GM10266 (cell line): ENCODE data around the gene SKI.

Experiments
- DNase-seq: peaks from one replicate; pipeline ENCODE4 v3.0.0; 2012; ENCODE audit errors: extremely low spot score
- TF ChIP-seq, protein P1 (sequence below): IDR thresholded peaks from 2 replicates; pipeline ENCODE4 v1.5.1; 2012; ENCODE audit warnings: mild to moderate bottlenecking, low read depth; ENCODE audit not compliant: control insufficient read depth, insufficient read depth; ENCODE audit errors: missing control alignments

The SKI gene

DNA sequence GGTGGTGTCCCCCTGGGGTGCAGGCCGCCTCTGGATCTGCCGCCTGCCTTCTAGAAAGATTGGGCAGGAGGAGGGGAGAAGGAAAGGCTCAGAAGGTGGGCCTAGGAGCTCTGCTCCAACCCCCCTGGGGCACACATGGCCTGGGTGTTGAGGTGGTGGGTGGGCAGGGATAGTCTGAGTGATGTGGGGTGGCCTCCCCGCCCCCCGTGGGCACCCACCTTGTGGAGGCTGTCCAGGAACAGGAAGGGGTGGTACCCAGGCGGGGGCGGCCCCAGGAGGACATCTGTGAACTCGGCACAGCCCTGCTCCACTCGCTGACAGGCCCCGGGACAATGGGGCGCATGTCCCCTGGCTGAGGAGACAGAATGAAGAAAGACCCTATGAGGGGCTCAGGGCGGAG is 108.4 kb downstream of the SKI start:
- TF ChIP-seq, protein P1, sequence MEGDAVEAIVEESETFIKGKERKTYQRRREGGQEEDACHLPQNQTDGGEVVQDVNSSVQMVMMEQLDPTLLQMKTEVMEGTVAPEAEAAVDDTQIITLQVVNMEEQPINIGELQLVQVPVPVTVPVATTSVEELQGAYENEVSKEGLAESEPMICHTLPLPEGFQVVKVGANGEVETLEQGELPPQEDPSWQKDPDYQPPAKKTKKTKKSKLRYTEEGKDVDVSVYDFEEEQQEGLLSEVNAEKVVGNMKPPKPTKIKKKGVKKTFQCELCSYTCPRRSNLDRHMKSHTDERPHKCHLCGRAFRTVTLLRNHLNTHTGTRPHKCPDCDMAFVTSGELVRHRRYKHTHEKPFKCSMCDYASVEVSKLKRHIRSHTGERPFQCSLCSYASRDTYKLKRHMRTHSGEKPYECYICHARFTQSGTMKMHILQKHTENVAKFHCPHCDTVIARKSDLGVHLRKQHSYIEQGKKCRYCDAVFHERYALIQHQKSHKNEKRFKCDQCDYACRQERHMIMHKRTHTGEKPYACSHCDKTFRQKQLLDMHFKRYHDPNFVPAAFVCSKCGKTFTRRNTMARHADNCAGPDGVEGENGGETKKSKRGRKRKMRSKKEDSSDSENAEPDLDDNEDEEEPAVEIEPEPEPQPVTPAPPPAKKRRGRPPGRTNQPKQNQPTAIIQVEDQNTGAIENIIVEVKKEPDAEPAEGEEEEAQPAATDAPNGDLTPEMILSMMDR: no peak
- DNase-seq: no peak

DNA sequence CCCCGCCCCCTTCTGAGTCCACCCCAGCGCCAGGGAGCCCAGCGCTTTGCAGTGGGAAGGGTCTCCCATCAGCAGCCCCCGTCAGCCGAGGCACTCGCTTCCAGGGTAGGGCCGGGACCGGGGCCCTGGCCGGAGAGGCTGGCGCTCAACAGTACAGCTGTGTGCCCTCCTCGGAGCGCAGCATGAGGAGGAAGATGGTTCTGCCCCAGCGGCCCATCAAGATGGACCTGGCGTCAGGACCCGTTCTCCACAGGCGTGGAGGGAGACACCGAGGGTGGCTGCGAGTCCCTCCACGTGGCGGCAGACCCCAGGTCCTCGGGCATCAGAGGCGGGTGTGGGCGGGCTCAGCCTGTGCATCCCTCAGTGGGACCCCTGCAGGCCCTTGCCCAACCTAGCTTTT is 109.0 kb downstream of the SKI start:
- no peak for DNase-seq
- TF ChIP-seq, protein P1: no peak

DNA sequence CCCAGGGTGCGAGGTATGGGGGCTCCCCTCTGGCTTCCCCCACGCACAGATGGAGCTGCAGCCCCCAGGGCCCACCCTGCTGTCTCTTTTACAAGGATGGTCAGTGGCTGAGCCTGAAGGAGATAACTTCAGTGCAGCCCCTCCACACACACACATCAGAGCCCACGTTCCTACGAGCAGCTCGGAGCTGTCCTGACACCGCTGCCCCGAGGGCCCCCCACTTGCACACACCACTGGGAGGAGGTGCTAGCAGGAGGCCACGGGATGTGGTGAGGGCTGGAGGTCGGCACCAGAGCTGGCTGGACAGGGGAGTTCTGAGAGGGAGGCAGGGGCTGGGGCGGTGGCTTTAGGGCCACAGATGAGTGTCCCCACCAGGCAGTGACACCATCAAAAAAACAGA is 109.4 kb downstream of the SKI start:
- TF ChIP-seq, protein P1: no peak
- no peak for DNase-seq

DNA sequence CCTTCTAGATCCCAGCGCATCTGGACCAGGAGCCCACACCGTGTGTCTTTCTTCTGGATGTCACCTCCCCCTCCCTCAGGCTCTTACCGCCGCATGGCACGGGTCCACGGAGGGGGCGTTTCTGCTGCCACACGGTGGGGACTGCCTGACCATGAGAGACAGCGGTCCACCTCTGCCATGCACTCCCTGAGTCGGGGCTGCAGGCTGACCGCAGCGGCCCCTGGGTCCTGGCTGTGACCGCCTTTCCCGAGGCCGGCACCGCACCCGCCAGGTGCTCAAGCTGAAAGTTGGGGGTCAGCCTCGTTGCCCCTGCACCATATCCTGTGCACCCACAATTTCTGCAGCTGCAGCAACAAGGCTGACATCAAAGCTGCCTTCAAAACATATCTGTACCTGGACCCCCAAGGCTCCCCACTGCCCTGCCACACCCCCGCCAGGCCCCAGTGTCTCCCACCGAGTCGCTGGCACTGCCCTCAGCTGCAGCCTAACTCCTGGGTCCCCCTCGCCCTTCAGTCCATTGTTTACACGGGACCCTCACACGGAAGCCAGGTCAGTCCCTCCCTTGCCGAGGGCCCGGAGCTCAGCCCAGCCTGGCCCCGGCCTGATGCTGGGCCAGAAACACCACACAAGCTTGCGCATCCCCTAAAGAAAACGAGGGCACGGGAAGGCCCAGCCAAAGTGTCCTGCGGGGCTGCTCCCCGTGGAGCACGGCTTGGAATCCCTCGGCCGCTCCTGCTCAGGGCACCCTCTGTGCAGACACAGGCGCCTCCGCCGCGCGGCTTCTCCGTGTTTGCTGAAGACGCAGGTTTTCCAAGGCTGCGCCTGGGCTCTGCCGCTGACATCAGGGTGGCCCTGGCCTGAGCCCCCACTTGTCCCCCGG is 111.3 kb downstream of the SKI start:
- no peak for DNase-seq
- TF ChIP-seq, protein P1: no peak

DNA sequence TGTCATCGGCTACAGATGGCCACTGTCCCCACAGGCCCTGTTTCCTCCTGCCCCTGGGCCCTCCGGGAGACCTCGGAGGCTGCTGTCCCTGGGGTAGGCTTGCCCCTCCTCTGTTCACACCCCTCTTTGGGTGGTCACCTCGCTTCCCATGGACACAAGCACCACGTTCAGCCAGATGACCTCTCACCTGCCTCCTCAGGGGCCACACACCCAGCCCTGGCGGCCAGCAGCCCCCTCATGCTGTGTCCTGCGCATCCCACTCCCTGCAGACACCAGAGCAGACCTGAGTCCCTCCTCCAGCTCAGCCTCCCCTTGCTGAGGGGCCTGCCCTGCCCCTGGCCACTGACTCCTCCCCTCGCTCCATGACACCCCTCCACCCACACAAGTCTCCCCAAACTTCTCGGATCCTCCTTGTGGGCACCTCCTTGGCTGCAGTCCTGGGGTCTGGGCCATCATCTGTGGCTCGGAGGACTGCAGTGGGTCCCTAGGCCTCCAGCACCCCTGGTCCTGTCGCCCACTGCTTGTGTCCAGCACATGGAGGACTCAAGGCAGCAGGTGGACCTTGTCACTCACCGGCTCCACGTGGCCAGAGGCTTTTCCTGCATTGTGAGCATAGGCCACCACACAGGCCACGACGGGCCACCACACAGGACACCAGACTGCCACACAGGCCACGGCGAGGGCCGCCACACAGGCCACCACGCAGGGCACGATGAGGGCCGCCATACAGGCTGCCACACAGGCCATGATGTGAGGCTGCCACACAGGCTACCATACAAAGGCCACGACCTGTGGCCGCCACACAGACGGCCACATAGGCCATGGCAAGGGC is 112.2 kb downstream of the SKI start:
- TF ChIP-seq, protein P1: no peak

DNA sequence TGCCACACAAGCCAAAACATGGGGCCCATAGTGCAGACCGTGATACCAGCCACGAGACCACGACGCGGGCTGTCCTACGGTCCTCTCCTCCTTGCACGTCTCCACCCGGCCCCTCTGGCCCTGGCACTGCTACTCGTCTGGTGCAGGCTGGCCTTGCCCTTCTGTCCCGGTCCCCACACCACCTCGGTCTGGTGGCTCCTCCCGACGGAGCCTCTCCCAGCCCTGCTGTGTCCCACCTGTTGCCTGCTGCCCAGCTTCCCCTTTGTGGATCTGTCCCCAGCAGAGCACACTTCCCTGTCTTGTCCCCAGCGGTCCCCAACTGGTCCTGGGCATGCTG is 112.8 kb downstream of the SKI start:
- TF ChIP-seq, protein P1: no peak

More for the DNA sequence above, 112.2 kb downstream of the SKI start:
- no peak for DNase-seq

More for the DNA sequence above, 112.8 kb downstream of the SKI start:
- DNase-seq: no peak
